ENCODE measurements around the gene GABRB3. TPM values are rescaled to one million over a fixed set of nuclear protein-coding genes. Genes with fewer than 3 reads are reported as not detected.

Gene GABRB3
- total and polyA plus RNA-seq, 2 of the 8 experiments (the other 6 are each of a cell fraction or from before 2014, with no cell fraction given) = 98.8 to 163 TPM

- no peak for TF ChIP-seq ATF2 (IDR thresholded peaks at IDR 0.05; ENCODE audit: low read length)
- no peak for TF ChIP-seq TAF7 (optimal IDR thresholded peaks at IDR 0.05; ENCODE audit: borderline replicate concordance, low read depth, low read length)
- TF ChIP-seq KDM5A (IDR thresholded peaks at IDR 0.05; ENCODE audit: low read length) = no peak
- no peak for TF ChIP-seq SRF (IDR thresholded peaks at IDR 0.05; ENCODE audit: low read depth, low read length)
- no peak for TF ChIP-seq HDAC6 (IDR thresholded peaks at IDR 0.05; ENCODE audit: low read depth, low read length)
- no peak for TF ChIP-seq ASH2L (IDR thresholded peaks at IDR 0.05; ENCODE audit: low read length)
These were observed 131.7 kb downstream of the GABRB3 start (continued) for GRCh38 chr15:26641144-26641543.

All from H1 (cell line).